GM11168 (cell line): Measurements from ENCODE around the gene PRKRIP1.
"Not testable (repeated sequence)": the region's sequence is repeated elsewhere in the genome, so short reads cannot be mapped to it uniquely, and the experiment has no call there.

ENCODE experiments used
- in situ Hi-C: fragments of 300-500 bp; cut with MboI; formaldehyde crosslinking; loops from one replicate; pipeline ENCODE4 v1.12.0; 2022; ENCODE audit warnings: low sequenced_read_pairs; ENCODE audit not compliant: unreplicated experiment

PRKRIP1 gene

DNA sequence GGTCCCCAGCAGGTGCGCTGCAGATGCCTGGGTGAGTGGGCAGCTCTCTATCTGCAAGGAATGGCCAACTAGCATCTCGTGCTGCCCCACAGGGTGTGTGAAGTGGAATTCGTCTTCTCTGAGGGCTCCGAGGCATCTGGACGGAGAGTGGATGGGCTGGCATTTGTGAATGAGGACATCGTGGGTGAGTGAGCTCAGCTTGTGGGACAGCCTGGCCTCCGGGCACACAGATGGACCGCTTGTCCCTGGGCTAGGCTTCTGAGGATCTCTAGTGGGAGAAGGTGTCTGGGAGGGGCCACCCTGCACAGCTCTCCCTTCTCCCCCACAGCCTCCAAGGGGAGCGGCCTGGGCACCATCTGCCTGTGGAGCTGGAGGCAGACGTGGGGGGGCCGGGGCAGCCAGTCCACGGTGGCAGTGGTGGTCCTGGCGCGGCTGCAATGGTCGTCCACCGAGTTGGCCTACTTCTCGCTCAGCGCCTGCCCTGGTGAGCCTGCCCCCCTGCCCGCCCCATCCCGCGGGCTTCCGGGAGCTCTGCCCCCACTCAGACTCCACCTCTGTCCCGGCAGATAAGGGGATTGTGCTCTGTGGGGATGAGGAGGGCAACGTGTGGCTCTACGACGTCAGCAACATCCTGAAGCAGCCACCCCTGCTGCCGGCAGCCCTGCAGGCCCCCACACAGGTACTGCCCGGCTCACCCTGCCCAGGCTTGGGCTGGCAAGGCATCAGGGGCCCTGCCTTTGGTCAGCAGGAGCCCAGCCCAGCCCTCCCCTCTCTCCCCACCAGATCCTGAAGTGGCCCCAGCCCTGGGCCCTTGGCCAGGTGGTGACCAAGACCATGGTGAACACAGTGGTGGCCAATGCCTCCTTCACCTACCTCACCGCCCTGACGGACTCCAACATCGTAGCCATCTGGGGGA is 76.2 kb downstream of the PRKRIP1 start:
- in situ Hi-C loops: no loop called here

GRCh38 chr7:102473271-102473991 is 77.3 kb downstream of the PRKRIP1 start:
- in situ Hi-C loops: no loop called here

- in situ Hi-C loops: not testable (repeated sequence)
These were observed 78.0 kb downstream of the PRKRIP1 start for GRCh38 chr7:102474116-102474515.

GRCh38 chr7:102474736-102475435 is 78.7 kb downstream of the PRKRIP1 start:
- in situ Hi-C loops: not testable (repeated sequence)
